ENCODE results near the gene PRLH. TPM values are rescaled to one million over a fixed set of nuclear protein-coding genes. Genes with fewer than 3 reads are reported as not detected.

The PRLH gene
- total and polyA plus RNA-seq, 2 of the 13 experiments (the other 11 are each of a cell fraction or from before 2014, with no cell fraction given): not detected

DNA sequence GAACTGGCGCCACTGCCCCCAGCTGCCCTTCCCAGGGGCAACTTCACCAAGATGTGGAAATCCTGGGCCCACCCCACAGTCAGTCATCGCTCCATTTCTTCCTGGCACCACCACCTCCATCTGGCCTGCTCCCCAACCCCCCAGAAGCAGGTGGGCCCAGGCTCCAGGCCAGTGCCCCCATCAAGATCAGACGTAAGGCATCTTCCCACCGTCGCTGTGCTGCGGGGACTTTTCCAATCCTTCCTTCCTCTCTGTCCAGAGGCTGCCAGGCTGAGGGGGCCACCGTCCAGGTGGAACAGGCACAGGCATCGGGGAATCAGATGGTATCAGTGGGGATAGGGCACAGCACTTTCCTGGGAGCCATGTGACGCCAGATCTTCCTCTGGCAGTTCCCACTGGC, 8.1 kb downstream of the PRLH start:
- no peak overlapping the region for H3K27ac ChIP-seq (ENCODE audit: extremely low read length, insufficient read depth, low read length)
- intact Hi-C loops (cut with micrococcal nuclease; ENCODE audit: unreplicated experiment): no loop called here
- WGBS (ENCODE audit: low lambda C conversion rate): 93% methylated on average over 9 of the region's 9 CpGs

More for the DNA sequence above, 8.1 kb downstream of the PRLH start:
- TF ChIP-seq ZNF605 (CRISPR knock-in tag; IDR thresholded peaks at IDR 0.05) (0 out of 2 replicates have a peak, but pooled peaks have one; percentile 29), CBFB (CRISPR knock-in tag; IDR thresholded peaks at IDR 0.05) (no peak), WIZ (CRISPR knock-in tag; IDR thresholded peaks at IDR 0.05) (no peak), HDAC1 (CRISPR knock-in tag; IDR thresholded peaks at IDR 0.05) (no peak), AGO1 (IDR thresholded peaks at IDR 0.05; ENCODE audit: low read depth, low read length, poor library complexity, severe bottlenecking) (peak; percentile 59), ZNF143 (CRISPR knock-in tag; IDR thresholded peaks at IDR 0.05) (peak; percentile 7; the same call in 1 of the 2 replicates), SP5 (CRISPR knock-in tag; IDR thresholded peaks at IDR 0.05; ENCODE audit: borderline replicate concordance, low read depth) (no peak), ZNF549 (CRISPR knock-in tag; IDR thresholded peaks at IDR 0.05) (no peak), AGO2 (optimal IDR thresholded peaks at IDR 0.05; ENCODE audit: low read depth, low read length) (peak; percentile 73)
- TF ChIP-seq, protein P1, sequence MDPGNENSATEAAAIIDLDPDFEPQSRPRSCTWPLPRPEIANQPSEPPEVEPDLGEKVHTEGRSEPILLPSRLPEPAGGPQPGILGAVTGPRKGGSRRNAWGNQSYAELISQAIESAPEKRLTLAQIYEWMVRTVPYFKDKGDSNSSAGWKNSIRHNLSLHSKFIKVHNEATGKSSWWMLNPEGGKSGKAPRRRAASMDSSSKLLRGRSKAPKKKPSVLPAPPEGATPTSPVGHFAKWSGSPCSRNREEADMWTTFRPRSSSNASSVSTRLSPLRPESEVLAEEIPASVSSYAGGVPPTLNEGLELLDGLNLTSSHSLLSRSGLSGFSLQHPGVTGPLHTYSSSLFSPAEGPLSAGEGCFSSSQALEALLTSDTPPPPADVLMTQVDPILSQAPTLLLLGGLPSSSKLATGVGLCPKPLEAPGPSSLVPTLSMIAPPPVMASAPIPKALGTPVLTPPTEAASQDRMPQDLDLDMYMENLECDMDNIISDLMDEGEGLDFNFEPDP (CRISPR knock-in tag; conservative IDR thresholded peaks at IDR 0.05): no peak
- TF ChIP-seq, protein P2, sequence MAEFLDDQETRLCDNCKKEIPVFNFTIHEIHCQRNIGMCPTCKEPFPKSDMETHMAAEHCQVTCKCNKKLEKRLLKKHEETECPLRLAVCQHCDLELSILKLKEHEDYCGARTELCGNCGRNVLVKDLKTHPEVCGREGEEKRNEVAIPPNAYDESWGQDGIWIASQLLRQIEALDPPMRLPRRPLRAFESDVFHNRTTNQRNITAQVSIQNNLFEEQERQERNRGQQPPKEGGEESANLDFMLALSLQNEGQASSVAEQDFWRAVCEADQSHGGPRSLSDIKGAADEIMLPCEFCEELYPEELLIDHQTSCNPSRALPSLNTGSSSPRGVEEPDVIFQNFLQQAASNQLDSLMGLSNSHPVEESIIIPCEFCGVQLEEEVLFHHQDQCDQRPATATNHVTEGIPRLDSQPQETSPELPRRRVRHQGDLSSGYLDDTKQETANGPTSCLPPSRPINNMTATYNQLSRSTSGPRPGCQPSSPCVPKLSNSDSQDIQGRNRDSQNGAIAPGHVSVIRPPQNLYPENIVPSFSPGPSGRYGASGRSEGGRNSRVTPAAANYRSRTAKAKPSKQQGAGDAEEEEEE (CRISPR knock-in tag; IDR thresholded peaks at IDR 0.05; ENCODE audit: borderline replicate concordance): no peak
- Histone ChIP-seq H3K4me2 (ENCODE audit: low read depth, low read length) (no peak overlapping the region), H3K36me3 (replicated peaks in 1 of 2; ENCODE audit: control insufficient read depth in 1 of 2, insufficient read depth in 2 of 2, low read length in 2 of 2) (peaks cover 12 to 32% of the 10 kb centered on the region in 2 experiments), H3K9ac (ENCODE audit: insufficient read depth, low read depth, low read length) (no peak overlapping the region), H4K20me1 (ENCODE audit: insufficient read depth, low read length) (no peaks in the 10 kb centered on the region), H3K4me1 (ENCODE audit: insufficient read depth, low read length) (peaks cover 19% of the 10 kb centered on the region), H3K79me2 (ENCODE audit: insufficient read depth, low read length) (no peaks in the 10 kb centered on the region), H2AFZ (ENCODE audit: low read length) (no peak overlapping the region), H3K9me3 (ENCODE audit: low read length) (no peaks in the 10 kb centered on the region), H3K4me3 (replicated peaks in 1 of 3; ENCODE audit: insufficient read depth in 1 of 3, low read depth in 2 of 3, low read length in 3 of 3) (no peak overlapping the region), H3K27me3 (ENCODE audit: control insufficient read depth in 1 of 2, insufficient read depth in 2 of 2, low read length in 2 of 2) (no peaks in the 10 kb centered on the region)
- DNase-seq (ENCODE audit: low spot score): no peak
- POLR2A ChIA-PET: interaction anchor here (1.2 kb wide), 1 partner anchor 62 kb away, joined by 3 read pairs; no protein-coding TSS in a partner anchor
- CTCF ChIA-PET (ENCODE audit: low intra/inter-chr PET ratio, low total read pairs): interaction anchor here (4.9 kb wide), 1 partner anchor 63 kb away, joined by 109 read pairs; no protein-coding TSS in a partner anchor
- no peak for ATAC-seq
- no TSS peak for BruUV-seq (replicated peaks)
- no peak for FAIRE-seq
- in situ Hi-C loops (cut with HindIII; ENCODE audit: extremely low pct_ligation_motif_present, low pct_unique_long_range_greater_than_20kb): loop anchor here (5.0 kb wide), 2 partner anchors 62 to 417 kb away; no protein-coding TSS in a partner anchor
